Stimulated activated CD4-positive, alpha-beta T cell treated with anti-CD3 and anti-CD28 coated beads, Interleukin-2, amount 100 ng/mL, for 48 hours (primary cell): Measurements from ENCODE around the gene TPCN2.

Source experiments
- DNase-seq, 2 donors: peaks; one replicate each; pipeline ENCODE4 v3.0.0-alpha.2; 2020

The TPCN2 gene

GRCh38 chr11:69099180-69099579, 50.4 kb downstream of the TPCN2 start:
- DNase-seq, result no peak

- DNase-seq, result no peak
These were observed 51.9 kb downstream of the TPCN2 start for GRCh38 chr11:69100454-69101114.

GRCh38 chr11:69101115-69101791, 52.5 kb downstream of the TPCN2 start:
- DNase-seq, result peak; percentile 72 to 76

- DNase-seq, result no peak
These were observed 53.3 kb downstream of the TPCN2 start for GRCh38 chr11:69101792-69102695.

- no peak for DNase-seq
These were observed 54.2 kb downstream of the TPCN2 start for GRCh38 chr11:69102732-69103615.

- no peak for DNase-seq
These were observed 55.6 kb downstream of the TPCN2 start for GRCh38 chr11:69104212-69104855.

- no peak for DNase-seq
These were observed 56.2 kb downstream of the TPCN2 start for GRCh38 chr11:69104856-69105395.

GRCh38 chr11:69105461-69106030, 56.8 kb downstream of the TPCN2 start:
- DNase-seq, result no peak

- DNase-seq, result no peak
These were observed 57.5 kb downstream of the TPCN2 start for GRCh38 chr11:69106031-69106811.

GRCh38 chr11:69107413-69107812, 58.7 kb downstream of the TPCN2 start:
- no peak for DNase-seq

GRCh38 chr11:69108030-69108429, 59.3 kb downstream of the TPCN2 start:
- no peak for DNase-seq

- no peak for DNase-seq
These were observed 59.8 kb downstream of the TPCN2 start for GRCh38 chr11:69108559-69108958.

- DNase-seq, result no peak
These were observed 60.4 kb downstream of the TPCN2 start for GRCh38 chr11:69109101-69109500.

GRCh38 chr11:69110451-69110850, 61.7 kb downstream of the TPCN2 start:
- no peak for DNase-seq

- no peak for DNase-seq
These were observed 63.2 kb downstream of the TPCN2 start for GRCh38 chr11:69111624-69112542.

GRCh38 chr11:69113226-69113625, 64.5 kb downstream of the TPCN2 start:
- no peak for DNase-seq

- DNase-seq, result no peak
These were observed 65.1 kb downstream of the TPCN2 start for GRCh38 chr11:69113646-69114340.

GRCh38 chr11:69114362-69114761, 65.6 kb downstream of the TPCN2 start:
- DNase-seq, result no peak
